ENCODE data around the gene MCU.

DNA sequence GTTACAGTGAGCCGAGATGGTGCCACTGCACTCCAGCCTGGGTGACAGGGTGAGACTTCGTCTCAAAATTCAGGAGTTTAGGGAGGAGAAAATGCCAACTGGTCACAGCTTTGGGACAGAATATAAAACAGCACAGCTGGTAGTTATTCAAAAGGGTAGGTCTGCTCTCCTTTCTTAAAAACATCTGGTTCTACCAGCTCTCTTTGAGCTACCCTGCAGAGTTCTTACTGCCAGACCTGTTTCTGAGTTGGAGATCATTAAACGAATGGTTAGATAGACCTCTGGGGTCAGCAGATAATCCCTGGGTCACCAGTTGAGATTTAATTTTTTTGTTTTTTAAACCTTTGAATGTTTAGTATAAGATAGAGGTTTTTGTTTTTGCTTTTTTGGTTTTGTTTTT lies 52.6 kb downstream of the MCU start:
- TF ChIP-seq, protein P1, sequence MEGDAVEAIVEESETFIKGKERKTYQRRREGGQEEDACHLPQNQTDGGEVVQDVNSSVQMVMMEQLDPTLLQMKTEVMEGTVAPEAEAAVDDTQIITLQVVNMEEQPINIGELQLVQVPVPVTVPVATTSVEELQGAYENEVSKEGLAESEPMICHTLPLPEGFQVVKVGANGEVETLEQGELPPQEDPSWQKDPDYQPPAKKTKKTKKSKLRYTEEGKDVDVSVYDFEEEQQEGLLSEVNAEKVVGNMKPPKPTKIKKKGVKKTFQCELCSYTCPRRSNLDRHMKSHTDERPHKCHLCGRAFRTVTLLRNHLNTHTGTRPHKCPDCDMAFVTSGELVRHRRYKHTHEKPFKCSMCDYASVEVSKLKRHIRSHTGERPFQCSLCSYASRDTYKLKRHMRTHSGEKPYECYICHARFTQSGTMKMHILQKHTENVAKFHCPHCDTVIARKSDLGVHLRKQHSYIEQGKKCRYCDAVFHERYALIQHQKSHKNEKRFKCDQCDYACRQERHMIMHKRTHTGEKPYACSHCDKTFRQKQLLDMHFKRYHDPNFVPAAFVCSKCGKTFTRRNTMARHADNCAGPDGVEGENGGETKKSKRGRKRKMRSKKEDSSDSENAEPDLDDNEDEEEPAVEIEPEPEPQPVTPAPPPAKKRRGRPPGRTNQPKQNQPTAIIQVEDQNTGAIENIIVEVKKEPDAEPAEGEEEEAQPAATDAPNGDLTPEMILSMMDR (IDR thresholded peaks at IDR 0.05; ENCODE audit: low read depth, low read length), result no peak
- TF ChIP-seq POLR2A (IDR thresholded peaks at IDR 0.05; ENCODE audit: extremely low read depth, insufficient read length) (no peak), MAX (IDR thresholded peaks at IDR 0.05; ENCODE audit: low read depth, low read length) (no peak), MYC (IDR thresholded peaks at IDR 0.05; ENCODE audit: low read depth, low read length) (no peak)
